Esophagus squamous epithelium (tissue), 4 donors: ENCODE data around the gene CLK4.

Experiments
- CTCF ChIP-seq, 6 experiments: fragments of 450-650 bp in 4 of 6; fragments of 200-600 bp in 2 of 6; sonication (generic) in 2 of 6; IDR thresholded peaks; one replicate each; pipeline ENCODE4 v1.5.1; 2016 to 2019; ENCODE audit warnings: antibody characterized with exemption in 6 of 6, mild to moderate bottlenecking in 4 of 6, moderate library complexity in 4 of 6
- POLR2A ChIP-seq, 4 donors: fragments of 450-650 bp; IDR thresholded peaks; one replicate each; pipeline ENCODE4 v1.6.1; 2017; ENCODE audit warnings: antibody characterized with exemption in 4 of 4, mild to moderate bottlenecking in 4 of 4, moderate library complexity in 3 of 4

- TF ChIP-seq CTCF (IDR thresholded peaks at IDR 0.05) = no peak
- no peak for TF ChIP-seq POLR2A (IDR thresholded peaks at IDR 0.05)
Observed at GRCh38 chr5:178612299-178612698, 14.6 kb downstream of the CLK4 start.
